ENCODE data around the gene CFAP90.

DNA sequence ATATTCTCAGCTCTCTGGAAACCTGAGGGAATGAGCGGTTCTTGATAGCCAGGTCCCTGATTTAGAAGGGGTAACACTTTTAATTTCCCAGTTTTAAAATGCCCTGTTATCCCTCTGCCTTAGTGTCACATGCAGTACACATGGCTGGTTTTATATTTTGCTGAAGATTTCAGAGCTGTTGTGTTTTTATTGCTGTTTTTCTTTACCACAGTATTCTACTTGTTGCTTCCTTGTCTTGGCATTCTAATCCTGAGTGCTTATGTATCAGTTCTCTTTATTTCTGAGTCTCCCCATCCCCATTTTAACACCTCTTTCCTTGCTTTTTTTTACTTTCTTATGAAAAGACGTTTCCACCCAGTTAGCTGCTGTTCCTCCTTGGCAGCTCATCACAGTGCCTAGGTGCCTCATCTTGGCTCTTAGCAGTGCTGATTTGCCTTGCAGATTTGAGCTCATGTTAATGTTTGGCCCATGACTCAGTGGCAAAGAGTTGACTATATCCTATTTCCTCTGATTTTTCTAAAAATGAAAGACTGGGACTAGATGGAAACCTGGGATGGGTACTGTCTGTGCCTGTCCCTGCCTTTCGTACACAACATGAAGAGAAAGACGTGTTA lies 21.7 kb upstream of the CFAP90 start:
- no peak for TF ChIP-seq POLR2AphosphoS5 (IDR thresholded peaks at IDR 0.05; ENCODE audit: low read depth, low read length)
- TF ChIP-seq REST (IDR thresholded peaks at IDR 0.05; ENCODE audit: insufficient read depth in 1 of 2, low read depth in 2 of 2, low read length in 2 of 2): no peak
- TF ChIP-seq TAF1 (IDR thresholded peaks at IDR 0.05; ENCODE audit: borderline replicate concordance, insufficient read depth, low read length): no peak

All from PFSK-1 (cell line).